ENCODE measurements around the gene ENTREP1.
"Not testable (repeated sequence)": the region's sequence is repeated elsewhere in the genome, so short reads cannot be mapped to it uniquely, and the experiment has no call there.

ENTREP1 gene

DNA sequence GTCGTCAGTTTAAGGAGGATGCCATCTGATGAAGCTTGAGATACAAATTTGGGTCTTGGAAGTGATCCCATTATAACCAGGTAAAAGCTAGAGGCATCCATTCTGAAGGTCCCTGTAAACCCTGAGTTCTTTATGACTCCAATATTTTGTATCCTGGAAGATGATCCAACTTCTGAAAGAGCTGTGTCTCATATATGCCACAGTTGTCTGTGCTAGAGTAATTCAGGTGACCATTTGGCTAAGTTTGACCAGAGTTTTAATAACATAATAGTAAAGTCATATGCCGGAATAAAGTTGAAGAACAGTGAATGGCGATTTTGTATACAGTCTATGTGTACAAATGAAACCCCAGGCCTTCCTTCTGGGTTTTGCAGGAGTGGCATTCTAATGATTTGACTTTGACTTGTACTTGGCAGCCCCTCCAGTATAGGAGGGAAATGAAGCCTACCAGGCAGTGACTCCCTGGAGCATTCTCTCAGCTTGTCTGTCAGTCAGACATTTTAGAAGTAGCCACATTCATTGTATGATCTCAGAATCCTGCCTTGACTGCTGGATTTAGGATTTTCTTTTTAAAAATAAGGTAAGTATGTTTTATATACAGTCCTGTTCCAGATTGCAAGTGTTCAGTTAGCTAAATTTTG is 39.6 kb downstream of the ENTREP1 start:
- no peak for DNase-seq (ENCODE audit: low read depth)

DNA sequence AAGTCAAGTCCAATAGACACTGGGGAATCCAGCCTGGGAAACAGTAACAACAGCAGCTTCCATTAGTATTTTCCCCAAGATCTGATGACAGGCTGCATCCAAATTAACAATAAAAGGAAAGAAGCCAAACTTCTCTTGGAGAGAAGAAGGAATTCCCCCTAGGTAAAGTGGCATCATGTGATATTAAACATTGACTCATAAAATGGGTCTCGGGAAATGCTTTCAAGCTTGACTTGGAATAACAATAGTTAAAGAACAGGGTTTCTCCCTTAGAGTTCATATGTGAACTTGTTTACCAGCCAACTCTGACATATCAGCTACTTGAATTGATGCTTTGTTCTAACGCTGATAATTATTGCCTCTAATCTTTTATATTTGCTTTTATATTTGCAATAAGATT is 45.4 kb downstream of the ENTREP1 start:
- no peak for DNase-seq (ENCODE audit: low read depth)

DNA sequence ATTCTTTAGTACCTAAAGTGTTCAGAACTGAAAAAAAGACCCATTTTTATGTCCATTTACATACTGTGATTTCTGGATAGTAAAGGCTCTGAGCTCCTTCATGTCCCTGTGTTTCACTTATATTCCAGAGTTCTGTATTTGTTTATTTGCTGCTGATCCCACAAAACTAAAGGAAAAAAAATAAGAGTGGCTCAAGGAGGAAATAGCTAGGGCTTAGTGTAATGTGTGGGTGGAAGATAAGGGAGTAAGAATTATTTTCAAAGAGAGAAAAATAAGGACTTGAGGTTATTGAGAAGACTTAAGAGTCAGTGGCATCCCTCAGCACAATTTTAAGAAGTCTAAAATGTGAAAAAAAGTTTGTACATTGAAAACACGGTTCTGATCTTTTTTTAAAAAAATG is 46.0 kb downstream of the ENTREP1 start:
- DNase-seq (ENCODE audit: low read depth), result peak; percentile 38

DNA sequence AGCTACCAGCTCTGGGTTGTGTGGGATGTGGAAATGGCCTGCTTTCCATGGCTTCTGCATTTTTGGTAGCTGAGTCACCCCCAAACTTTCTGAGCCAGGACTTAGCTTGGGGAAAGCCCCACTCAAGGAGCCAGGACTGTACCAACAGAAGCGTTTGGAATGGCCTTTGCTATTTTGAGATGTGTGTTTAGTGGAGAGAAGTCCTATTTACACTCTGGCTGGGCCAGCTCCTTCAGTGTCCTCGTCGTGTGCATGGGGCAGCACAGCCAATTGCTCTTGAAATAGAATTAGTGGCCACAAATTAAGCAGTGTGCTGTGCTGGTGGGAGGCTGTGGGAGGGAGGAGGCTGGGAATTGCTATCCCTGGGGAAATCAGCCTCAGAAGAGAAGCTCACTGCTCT is 51.6 kb downstream of the ENTREP1 start:
- peak; percentile 77 for DNase-seq (ENCODE audit: low read depth)

DNA sequence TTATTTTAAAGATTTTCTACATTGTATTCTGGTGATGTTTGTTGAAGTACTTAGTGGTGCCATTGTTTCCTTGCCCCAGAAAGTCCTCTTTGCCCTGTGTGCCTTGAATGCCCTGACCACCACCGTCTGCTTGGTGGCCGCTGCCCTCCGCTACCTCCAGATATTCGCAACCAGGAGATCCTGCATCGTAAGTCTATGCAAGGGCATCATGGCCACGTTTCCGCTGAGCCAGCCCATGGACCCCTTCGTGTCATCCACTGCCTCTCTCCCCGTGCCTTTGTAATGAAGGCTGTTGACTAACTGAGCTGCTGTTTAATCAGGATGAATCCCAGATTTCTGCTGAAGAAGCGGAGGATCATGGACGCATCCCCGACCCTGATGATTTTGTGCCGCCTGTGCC is 52.3 kb downstream of the ENTREP1 start:
- no peak for DNase-seq (ENCODE audit: low read depth)

DNA sequence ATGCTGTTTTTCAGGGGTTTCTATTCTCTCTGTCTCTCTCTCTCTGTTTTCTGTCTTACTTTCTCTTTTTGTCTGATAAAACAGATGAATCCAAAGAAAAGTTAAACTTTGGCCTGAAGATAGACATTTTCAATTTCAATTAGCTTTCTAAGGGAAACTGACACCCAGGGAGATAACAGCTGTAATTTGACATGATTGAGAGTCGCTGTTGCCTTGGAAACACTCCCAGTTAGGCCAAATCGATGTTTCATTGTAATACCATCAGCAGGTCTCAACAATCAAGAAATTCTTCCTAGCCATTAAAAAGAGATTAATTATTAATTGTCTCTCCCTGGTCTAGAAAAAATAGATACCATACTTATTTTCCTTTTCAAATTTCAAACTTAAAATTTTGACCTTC is 53.0 kb downstream of the ENTREP1 start:
- DNase-seq (ENCODE audit: low read depth), result no peak

DNA sequence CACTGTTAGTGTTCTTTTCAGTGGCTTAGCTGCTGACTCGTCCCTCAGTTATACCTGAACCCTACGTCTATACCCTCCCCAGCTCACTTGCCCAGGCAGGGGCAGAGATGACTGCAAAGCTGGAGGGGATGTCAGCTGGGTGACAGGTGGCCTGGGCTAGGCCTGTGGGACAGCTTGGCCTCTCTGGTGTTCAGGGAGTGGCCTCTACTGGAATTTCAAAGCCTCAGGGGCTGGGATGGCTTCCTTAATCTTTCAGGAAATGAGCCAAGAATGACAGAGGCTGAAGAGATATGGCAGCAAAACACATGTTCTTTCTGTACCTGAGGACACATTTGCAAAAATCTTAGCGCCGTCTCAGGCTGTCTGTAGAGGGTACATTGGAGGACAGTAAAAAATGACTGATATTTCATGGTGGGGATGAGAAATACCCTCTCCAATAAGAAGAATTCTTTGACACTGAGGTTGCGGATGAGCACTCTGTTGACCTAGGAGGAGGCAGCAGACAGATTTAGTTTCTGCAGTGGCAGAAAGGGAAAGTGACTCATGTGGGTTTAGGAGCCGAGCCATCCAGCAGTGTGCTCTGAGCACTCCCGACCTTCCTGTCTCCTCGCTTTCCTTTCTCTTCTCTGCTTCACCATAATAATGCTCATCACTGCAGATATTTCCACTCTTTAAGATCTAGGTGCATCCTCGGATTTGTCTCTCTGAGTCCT is 54.4 kb downstream of the ENTREP1 start:
- peak; percentile 38 for DNase-seq (ENCODE audit: low read depth)

DNA sequence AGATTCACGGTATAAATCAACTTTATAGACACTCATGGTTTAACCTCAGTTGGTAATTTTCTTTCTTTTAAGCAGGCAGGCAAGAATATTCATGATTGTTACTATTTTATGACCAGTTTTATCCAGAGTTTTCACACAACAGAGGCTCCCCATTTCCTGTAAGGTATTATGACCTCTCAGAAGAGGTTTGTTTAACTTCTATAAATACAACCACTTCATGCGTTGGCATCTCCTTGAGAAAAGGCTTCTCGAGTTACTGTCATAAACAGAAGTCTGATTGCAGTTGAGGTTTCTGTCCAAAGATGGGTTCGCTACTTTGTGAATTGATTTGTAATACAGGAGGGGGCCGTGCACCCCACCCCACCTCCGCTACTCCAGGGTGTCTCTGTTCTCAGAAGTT is 55.3 kb downstream of the ENTREP1 start:
- no peak for DNase-seq (ENCODE audit: low read depth)

DNA sequence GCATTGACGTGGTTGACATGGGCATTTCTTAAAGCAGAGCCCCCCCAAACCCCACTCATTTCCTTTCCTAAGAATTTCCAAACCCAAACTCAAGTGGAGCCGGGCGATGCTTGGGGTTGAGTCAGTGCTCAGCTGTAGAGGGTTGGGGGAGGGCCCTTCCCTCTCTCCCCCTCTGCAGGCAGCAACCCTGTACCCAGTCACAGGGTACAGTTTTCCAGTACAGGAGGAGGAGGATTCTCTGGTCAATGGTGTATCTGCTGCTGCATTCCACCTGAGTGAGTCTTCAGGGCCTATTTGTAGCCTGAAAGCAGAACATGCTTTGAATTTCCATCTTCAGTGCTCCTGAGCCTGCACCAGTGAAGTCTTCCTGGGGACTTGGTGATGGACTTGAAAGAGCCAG is 55.8 kb downstream of the ENTREP1 start:
- peak; percentile 32 for DNase-seq (ENCODE audit: low read depth)

DNA sequence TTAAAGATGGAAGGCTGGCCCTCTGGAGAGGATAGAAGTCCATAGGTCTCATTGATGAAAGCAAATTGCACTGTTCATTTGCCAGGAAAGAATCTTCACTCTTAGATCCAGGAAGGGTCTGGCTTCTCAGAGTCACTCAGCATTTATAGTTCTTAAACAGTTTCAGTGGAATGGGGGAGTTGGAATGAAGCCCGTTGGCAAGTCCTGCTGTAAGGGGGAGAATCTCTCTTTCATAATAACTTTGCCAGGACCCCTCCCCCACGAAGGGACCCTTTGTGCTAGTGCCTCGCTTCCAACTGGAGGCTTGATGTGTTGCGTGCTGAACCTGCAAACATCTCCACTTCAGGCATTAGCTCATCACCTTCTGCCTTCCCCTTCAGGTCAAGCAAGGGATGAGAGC is 57.1 kb downstream of the ENTREP1 start:
- no peak for DNase-seq (ENCODE audit: low read depth)

DNA sequence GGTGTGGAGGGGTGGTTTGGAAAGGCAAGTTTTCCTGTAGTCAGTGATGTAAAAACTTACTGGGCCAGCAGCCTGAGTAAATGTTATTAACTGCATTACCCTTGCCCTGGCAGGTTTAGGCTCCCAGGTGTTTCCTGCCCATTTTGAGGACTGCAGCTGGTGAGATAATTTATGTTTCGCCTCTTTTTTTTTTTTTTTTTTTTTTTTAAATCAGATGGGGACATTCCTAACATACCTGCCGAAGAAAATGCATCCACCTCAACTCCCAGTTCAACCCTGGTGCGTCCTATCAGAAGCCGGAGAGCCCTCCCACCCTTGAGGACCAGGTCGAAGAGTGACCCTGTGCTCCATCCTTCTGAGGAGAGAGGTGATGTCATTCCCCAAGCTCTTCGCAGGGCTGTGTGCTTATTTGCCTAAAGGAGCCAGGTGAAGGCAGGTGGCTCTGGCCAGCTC is 60.6 kb downstream of the ENTREP1 start:
- DNase-seq (ENCODE audit: low read depth), result no peak

DNA sequence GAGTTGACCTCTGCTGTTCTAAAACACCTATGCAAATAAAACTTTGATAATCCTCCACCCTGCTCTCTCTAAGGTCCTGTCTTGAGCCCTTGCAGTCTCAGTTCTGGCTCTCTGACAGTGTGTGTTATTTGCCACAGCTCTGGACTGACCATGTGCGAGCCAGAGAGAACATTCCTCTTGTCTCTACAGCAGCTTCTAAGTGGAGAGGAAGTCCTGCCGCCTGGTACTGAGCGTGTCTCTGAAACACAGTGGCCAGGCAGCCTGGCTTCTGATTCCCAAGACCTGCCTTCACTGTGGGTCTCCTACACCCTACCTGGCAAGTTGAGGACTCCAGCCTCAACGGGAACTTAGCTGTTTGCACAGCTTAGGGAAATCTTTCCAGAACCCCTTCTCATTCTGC is 61.6 kb downstream of the ENTREP1 start:
- no peak for DNase-seq (ENCODE audit: low read depth)

DNA sequence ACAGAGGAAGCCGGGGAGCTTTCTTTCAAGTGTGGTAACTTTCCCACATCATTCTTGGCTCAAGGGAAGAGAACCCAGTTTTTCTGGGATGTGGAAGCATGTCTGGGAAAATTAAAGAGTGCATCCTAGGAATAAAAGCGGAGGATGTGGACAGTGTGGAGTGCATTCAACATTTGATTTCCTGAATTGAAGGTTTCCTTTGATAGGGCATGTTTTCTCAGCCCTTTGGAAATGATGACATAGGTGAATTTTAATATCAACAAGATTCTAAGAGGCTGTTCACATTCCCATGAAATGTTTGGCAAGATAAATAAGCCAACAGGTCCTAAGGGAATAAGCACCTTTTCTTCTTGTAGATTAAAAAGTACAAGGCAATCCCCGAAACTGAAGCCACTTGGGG is 63.6 kb downstream of the ENTREP1 start:
- no peak for DNase-seq (ENCODE audit: low read depth)

DNA sequence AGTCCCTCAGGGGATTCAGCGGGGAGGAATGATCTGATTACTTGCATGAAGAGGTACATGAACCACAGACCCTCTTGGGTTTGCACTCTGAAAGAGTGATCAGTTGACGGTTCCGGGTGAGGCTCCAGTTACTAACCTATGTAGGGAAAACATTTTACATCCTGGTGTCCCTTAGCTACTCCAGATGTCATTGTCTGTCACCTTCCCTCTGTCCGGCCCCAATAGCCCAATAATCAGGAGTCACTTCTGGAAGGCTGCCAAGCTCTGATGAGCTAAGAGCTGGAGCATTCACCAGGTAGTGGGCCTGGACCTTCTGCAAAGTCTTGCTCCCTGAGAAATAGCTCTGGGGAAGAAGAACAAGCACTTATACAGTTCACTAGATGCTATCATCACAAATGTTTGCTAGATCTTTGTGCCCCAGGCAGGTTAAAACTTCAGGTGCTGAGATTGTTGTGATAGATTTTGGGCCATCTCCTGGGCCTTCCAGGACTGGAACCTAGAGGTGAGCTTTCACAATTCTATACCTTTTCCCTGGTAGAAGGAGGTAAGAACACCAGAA is 64.5 kb downstream of the ENTREP1 start:
- no peak for DNase-seq (ENCODE audit: low read depth)

DNA sequence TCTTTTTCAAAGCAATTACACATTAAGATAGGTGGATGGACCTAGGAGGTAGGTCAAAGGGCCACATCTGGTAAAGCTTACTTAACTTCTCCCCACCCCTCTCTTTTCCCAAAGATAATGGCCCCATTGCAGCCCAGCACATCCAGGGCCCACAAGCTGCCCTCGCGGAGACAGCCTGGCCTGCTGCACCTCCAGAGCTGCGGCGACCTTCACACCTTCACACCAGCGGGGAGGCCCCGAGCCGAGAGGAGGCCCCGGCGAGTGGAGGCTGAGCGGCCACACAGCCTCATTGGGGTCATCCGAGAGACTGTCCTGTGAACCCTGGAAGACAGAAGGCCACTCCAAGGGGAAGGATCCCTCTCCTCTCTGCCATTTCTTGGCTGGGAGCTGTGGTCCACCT is 66.5 kb downstream of the ENTREP1 start:
- no peak for DNase-seq (ENCODE audit: low read depth)

DNA sequence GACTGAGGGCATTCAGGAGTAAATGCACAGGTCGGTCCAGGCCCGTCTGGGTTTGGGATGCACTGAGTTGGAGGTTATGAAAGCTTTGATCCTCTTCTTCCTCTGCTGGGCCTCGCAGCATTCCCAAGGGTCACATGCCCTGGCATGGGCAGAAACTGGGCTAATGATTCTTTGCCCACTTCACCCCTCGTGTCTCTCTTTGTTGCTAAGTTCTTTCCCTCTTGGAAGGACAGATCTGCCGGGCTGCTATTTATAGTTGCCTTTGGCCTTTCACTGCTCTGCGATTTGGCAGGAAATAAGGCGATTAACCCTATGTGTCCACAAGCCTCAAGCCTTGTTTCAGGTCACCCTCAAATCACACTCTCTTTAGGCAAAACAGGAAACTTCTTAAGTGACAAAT is 66.9 kb downstream of the ENTREP1 start:
- DNase-seq (ENCODE audit: low read depth), result no peak

DNA sequence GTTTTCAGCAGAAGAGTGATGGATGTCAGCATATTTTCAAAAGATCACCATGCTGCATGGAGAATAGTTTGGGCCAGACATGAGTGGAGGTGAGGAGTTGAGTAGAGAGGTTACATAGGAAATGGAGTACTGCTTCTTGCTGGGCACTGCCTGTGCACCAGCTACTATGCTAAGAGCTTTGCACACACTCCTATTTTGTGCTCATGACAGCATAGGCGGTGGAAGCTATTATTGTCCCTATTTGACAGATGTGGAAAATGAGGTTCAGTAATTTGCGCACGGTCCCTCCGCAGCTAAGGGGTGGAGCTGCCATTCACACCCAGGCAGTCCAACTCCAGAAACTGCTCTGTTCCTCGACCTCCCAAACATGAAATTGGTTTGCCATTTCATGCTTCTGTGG is 67.8 kb downstream of the ENTREP1 start:
- DNase-seq (ENCODE audit: low read depth), result no peak

DNA sequence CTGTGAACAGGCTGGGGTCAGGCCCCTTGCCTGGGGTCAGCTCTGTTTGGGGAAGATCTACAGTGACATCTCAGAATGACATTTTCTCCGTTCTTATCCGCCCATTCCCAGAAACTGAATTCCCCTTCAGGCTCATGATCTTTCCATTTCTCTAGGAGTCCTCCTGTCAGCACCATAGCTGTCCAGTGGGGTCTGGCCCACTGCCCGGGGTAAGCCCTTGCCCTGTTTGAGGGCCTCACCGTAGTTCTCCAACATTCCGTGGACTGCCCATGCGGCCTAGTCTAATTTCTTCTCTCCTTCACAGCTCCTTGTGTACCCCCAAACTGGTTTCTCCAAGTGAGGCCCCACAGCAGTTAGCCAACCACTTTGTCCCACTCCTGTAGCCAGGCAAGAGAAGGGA is 68.4 kb downstream of the ENTREP1 start:
- DNase-seq (ENCODE audit: low read depth), result no peak

DNA sequence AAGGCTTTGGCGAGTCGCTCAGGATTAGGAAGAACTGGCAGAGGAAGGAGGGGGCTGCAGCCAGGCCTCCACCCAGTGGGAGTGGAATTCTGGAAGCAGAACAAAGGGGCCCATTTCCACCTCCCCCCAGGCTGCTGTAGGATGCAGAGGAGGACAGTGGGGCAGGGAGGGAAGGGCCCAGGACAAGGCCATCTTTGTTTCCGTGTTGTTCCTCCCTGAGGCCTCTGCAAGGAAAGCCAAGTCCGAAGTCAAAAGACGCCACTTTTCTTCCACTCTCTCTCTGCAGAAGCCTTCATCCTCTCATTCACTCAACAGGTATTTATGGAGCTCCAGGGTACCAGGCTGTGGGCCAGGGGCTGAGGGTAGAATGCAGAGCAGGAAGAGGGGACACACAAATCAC is 70.7 kb downstream of the ENTREP1 start:
- no peak for DNase-seq (ENCODE audit: low read depth)

DNA sequence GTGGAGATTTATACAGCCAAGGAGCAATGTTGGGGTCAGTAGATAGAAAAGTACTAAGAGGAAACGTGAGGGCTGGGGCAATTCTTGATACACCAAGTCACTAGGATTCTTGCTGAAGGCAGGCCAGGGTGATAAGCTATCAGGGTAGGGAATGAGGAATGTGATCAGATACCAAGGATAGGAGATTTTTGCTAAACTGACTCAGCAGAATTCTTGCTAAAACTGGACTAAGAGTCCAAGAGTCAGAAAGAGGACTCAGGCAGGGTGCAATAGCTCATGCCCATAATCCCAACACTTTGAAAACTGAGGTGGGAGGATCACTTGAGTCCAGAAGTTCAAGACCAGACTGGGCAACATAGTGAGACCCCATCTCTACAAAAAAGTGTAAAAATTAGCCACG is 71.7 kb downstream of the ENTREP1 start:
- DNase-seq (ENCODE audit: low read depth), result no peak

DNA sequence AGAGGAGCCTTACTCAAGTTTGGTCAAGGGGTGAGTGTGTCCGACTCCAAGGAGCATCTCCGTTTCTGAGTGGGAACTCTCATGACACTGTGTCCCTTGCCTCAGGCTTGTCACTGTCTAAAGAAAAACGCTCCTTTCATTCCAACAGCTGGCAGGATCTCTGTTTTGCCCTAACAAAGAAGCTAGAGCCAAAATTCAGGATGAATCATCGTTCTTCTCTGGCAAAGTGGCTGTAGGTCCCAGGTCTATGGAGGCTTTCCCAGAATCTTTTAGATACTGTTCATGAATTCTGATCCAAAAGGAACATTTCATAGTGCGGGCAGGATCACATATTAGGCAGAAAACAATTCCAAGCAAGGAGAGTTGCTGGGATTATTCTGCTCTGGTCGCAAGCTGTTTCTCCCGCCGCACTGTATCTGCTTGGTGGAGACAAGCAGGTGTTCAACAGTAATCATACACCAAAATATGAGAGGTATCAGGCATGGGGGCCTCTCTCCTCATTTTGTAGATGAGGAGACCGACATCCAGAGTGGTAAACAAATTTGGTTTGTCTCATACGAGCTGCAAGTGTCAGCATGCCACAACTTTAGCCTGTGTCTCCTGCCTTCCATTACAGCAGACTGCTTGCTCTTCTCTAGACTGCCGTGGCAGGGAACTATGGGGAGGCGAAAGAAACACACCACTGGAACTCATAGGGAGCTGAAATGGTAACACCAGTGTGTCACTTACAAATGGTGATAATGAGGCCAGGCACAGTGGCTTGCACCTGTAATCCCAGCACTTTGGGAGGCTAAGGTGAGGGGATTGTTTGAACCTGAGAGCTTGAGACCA is 72.6 kb downstream of the ENTREP1 start:
- DNase-seq (ENCODE audit: low read depth), result no peak

DNA sequence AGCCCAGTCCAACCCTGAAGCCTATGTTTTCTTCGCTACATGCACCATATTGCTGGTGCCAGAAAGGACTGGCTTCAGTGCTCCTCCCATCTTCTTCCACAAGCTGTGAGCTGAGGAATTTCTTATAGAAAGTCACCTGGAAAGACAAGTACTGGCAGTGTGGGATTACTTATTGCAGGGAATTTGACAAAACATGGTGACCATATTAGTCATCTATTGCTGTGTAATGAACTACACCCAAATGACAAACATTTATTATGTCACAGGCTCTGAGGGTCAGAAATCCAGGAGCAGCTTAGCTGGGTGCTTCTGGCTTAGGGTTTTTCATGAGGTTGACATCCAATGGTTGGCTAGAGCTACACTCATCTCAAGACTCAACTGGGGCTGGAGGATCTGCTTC is 75.5 kb downstream of the ENTREP1 start:
- DNase-seq (ENCODE audit: low read depth), result no peak

DNA sequence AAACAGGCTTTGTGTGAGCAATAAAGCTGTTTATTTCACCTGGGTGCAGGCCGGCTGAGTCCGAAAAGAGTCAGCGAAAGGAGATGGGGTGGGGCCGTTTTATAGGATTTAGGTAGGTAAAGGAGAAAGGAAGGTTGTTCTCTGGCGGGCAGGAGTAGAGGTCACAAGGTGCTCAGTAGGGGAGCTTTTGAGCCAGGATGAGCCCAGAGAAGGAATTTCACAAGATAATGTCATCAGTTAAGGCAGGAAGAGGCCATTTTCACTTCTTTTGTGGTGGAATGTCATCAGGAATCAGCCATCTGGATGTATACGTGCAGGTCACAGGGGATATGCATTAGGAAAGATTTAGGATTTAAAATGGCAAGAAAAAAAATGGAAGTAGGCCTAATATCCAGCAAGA is 84.9 kb downstream of the ENTREP1 start:
- DNase-seq (ENCODE audit: low read depth), result not testable (repeated sequence)
